ENCODE results near the gene SGK2.

GRCh38 chr20:43535370-43536004, 23.3 kb upstream of the SGK2 start:
- TF ChIP-seq CTCF (IDR thresholded peaks at IDR 0.05; ENCODE audit: low read length) (no peak), EZH2phosphoT487 (IDR thresholded peaks at IDR 0.05; ENCODE audit: low read length) (no peak)

Data from MM.1S (cell line).